SIG-M5 treated with dmso at 0.1 percent for 504 hours (cell line): Measurements from ENCODE around the gene PRKAR1B.

Source experiments
- DNase-seq: peaks from one replicate; lab custom pipeline; 2025; ENCODE audit not compliant: unreplicated experiment; lab: John Stamatoyannopoulos, UW

Gene PRKAR1B

GRCh38 chr7:741850-742249 is 14.8 kb upstream of the PRKAR1B start:
- DNase-seq = no peak

GRCh38 chr7:741191-741671 is 14.2 kb upstream of the PRKAR1B start:
- no peak for DNase-seq

- DNase-seq = no peak
Observed at GRCh38 chr7:739983-740942, 13.2 kb upstream of the PRKAR1B start.

GRCh38 chr7:739455-739982 is 12.4 kb upstream of the PRKAR1B start:
- no peak for DNase-seq

- no peak for DNase-seq
Observed at GRCh38 chr7:738723-739454, 11.8 kb upstream of the PRKAR1B start.

- DNase-seq = no peak
Observed at GRCh38 chr7:738241-738640, 11.2 kb upstream of the PRKAR1B start.

GRCh38 chr7:734808-735207 is 7.7 kb upstream of the PRKAR1B start:
- DNase-seq = no peak

- no peak for DNase-seq
Observed at GRCh38 chr7:734214-734613, 7.1 kb upstream of the PRKAR1B start.

- DNase-seq = no peak
Observed at GRCh38 chr7:732556-732955, 5.5 kb upstream of the PRKAR1B start.

- peak; percentile 38 for DNase-seq
Observed at GRCh38 chr7:732094-732541, 5.0 kb upstream of the PRKAR1B start.

- DNase-seq = no peak
Observed at GRCh38 chr7:731440-732085, 4.5 kb upstream of the PRKAR1B start.

GRCh38 chr7:730501-731439 is 3.7 kb upstream of the PRKAR1B start:
- no peak for DNase-seq

- DNase-seq = no peak
Observed at GRCh38 chr7:729140-730000, 2.3 kb upstream of the PRKAR1B start.

- no peak for DNase-seq
Observed at GRCh38 chr7:728602-729001, 1.5 kb upstream of the PRKAR1B start.

GRCh38 chr7:727806-728460 is 852 bp upstream of the PRKAR1B start:
- no peak for DNase-seq

- no peak for DNase-seq
Observed at GRCh38 chr7:726854-727103, 302 bp downstream of the PRKAR1B start.

- peak; percentile 81 for DNase-seq
Observed at GRCh38 chr7:726084-726853, 812 bp downstream of the PRKAR1B start, which contains the start of gene DNAAF5. DNAAF5 (plus strand) TSS chr7:726699; CDS start chr7:726721, 22 bp downstream.
